Measurements from ENCODE around the gene CEMP1.
"Not testable (repeated sequence)": the region's sequence is repeated elsewhere in the genome, so short reads cannot be mapped to it uniquely, and the experiment has no call there.

The CEMP1 gene

DNA sequence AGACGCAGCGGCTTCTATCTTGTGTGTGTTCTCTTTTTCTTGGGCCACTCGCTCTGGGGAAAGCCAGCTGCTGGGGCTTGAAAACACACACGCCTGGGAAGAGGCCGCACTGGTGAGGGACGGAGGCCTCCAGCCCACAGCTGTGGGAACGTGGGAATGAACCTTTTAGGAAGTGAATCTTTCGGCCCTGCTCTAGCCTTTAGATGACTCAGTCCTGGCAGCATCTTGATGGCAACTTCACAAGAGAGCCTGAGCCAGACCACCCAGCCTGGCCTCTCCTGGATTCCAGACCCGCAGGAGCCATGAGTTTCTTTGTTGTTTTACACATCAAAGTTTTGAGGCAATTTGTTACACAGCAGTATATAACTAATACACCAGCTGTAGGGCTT is 4.4 kb upstream of the CEMP1 start:
- no peak for DNase-seq (ENCODE audit: low read depth)

DNA sequence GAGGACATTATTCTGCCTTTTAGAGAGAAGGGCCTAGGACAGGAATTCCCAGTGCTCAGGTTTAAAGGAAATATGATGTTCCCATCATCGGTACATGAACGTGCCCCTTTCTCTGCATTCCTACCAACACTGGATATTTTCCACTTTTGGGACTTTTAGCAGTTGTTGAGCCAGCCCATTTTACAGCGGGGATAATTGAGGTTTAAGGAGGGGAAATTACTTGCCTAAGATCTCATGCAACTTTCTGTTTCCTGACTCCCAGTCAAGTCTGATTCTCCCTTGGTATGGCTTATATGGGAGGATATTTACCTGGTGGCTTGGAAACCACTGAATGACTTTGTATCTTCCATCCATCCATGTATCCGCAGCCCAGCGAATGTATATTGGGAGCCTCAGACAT is 3.1 kb upstream of the CEMP1 start:
- DNase-seq (ENCODE audit: low read depth) = not testable (repeated sequence)

DNA sequence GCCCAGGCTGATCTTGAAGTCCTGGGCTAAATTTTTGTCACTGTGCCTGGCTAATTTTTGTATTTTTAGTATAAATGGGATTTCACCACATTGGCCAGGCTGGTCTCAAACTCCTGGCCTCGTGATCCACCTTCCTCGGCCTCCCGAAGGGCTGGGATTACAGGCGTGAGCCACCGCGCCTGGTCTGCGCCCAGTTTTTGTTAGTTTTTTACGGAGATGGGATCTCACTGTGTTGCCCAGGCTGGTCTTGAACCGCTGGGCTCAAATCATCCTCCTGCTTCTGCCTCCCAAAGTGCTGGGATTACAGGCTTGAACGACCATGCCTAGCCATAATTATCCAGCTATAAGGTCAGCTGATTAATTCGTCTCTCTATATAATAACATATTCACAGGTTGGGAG is 2.7 kb upstream of the CEMP1 start:
- DNase-seq (ENCODE audit: low read depth) = no peak

DNA sequence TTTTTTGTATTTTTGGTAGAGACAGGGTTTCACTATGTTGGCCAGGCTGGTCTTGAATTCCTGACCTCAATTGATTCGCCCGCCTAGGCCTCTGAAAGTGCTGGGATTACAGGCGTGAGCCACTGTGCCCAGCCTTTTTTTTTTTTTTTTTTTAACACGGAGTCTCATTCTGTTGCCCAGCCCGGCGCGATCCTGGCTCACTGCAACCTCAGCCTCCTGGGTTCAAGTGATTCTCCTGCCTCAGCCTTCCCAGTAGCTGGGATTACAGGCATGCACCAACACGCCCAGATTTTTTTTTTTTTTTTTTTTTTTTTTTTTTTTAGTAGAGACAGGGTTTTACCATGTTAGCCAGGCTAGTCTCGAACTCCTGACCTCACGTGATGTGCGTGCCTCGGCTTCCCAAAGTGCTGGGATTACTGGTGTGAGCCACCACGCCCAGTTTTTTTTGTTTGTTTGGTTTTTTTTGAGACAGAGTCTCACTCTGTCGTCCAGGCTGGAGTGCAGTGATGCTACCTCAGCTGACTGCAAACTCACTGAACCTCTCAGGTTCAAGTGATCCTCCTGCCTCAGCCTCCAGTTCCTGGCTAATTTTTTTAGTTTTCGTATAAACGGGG is 2.0 kb upstream of the CEMP1 start:
- not testable (repeated sequence) for DNase-seq (ENCODE audit: low read depth)

DNA sequence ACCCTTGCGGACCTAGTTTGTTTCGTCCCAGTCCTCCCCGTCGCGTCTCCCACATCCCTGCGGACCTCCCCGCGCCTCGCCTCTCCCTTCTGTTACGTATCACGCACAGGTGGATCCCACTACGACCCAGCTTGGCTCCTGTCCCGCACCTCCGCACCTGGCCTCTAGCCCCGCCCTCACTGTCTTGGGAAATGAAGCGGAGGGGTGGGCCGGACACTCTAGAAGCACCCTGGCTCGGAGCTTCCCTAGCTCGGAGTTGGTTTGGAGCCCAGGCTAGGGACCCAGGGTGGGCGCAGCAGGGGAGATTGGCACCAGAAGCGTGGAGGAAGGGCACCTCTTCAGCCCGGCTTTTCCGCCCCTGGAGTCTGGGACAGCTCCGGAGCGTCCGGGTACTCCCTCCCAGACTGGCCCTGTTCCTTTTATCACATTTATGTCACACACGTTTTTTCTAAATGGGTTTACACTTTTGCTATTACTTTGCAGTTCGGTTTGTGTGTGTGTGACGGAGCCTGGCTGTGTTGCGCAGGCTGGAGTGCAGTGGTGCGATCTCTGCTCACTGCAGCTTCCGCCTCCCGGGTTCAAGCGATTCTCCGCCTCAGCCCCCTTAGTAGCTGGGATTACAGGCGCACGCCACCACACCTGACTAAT is 1.4 kb upstream of the CEMP1 start:
- no peak for DNase-seq (ENCODE audit: low read depth)

DNA sequence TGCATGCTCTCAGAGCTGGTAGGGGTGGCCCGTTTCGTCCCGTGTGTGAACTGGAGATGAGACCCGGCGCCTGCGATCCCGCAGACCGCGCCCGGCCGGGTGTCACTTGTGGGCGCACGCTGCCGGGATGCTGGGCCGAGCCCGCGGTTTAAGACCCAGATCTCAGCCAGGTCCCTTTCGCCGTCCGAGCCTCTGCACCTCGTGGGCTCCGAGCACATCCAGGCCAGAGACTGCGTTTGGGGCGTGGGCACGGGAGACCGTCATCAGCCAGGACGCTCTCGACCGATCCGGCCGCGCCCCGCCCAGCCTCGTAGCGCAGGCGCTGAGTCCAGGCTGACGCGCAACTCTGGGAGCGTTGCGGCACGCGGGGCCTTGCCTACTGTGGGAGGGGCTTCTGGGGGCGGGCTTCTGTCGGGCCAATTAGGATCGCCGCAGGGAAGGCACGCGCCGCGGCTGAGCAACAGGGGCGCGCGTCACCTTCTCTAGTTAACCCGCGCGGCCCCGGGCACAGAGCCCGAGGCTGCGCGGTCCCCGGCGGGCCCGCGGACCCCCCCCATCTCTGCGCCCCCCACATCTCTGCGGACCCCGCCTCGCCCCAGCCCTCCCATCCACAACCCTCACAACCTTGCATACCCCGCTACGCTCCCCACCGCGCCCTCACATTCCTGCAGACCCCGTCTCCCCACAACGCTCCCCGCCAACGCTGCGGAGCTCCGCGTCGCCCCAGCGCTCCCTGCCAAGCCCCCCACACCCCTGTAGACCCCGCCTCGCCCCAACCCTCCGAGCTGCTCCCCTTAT is 687 bp upstream of the CEMP1 start:
- peak; percentile 77 for DNase-seq (ENCODE audit: low read depth)

DNA sequence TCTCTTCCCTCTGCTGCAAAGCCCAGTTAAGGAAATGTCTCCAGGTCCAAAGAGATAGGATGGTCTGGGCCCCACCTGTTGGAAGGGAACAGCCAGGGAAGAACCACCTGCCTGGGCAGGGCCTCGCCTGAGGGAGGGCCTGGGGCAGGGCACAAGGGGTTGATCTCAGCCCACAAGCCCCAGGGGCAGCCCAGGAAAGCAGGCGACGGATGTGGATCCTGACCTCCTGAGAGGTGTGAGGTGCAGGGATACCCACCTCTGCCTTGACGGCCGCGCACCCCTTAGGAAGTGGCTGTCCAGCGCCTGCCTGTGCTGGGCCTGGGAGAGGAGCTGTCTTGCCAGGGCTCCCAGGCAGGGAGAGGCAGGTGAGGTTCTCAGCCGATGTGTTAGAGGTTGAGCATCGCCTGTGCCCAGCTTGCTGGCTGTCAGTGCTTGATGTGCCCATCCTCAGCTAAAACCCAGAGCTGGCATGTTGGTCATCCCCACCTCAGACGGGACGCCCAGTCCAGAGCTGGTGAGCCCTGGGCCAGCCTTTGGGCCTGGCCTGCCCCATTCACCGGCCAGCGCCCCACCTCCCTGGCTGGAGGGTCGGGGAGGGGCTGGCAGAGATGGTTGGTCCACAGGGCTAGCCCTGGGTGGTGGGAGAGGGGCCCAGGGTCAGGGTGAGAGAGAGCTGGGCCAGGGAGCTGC is 434 bp downstream of the CEMP1 start:
- DNase-seq (ENCODE audit: low read depth) = no peak

DNA sequence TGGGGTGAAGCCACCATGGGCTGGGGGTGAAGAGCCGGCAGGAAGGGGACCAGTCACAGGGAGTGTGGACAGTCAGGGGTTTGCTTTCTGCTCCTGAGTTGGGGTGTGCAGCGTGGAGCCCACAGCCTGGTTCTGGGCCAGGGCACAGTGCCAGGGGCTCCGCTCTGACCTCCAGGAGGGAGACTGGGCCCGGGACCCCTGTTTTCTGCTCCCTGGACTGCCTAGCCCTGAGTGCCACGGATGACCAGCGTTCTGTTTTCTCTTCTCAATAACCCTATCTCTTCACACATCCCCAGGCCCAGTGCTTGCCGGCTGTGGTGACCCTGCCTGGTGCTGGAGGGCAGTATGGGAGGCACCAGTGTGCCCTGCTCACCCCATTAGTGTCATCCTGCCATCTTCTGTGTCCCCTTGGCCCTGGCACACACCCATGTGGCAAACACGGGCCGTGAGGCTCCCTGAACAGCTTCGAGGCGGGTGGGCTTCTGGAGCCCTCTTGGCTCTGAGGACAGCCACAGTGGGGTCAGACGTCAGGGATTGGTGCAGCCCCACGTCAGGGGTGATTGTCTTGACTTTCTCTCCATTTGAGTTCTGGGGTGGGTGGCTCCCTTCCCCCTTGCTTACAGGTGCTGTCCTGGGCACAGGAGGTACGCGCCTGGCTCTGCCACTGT is 1.1 kb downstream of the CEMP1 start:
- DNase-seq (ENCODE audit: low read depth) = no peak

DNA sequence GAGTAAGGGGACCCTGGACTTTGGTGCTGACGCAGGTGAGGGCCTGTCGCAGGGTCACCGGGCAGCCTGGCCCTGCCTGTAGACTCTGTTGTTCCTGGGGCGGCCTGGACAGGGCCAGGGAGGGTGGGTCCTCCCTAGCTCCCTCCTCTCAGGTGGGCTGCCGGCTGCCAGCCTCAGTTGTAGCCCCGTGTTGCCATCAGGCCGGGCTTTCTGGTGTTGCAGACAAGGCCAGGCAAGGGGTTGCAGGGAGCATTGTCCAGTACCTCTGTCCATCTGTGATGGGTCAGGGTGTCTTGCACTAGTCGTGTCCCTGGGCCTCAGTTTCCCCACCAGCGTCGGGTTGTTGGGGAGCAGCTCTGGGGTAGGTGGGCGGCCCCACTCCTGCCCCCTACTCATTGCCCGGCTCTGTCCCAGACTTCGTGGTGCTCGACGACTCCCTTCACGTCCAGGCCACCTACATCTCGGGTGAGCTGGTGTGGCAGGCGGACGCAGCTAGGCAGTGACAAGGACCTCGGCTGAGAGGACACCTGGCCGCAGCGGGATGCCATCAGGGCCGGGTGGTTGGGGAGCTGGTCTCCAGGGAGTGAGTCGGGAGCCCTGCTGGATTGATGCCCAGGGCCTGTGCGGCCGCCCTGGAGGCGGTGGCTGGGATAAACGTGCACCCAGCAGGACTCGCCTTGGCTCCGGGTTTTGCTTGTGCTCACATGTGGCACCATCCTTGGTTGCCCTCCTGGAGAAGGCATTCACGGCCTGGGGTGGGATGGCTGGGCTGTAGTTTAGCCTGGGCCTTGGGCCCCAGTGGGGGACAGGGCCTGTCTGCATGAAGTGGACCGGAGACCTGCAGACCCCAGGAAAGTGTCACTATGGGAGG is 1.9 kb downstream of the CEMP1 start:
- no peak for DNase-seq (ENCODE audit: low read depth)

DNA sequence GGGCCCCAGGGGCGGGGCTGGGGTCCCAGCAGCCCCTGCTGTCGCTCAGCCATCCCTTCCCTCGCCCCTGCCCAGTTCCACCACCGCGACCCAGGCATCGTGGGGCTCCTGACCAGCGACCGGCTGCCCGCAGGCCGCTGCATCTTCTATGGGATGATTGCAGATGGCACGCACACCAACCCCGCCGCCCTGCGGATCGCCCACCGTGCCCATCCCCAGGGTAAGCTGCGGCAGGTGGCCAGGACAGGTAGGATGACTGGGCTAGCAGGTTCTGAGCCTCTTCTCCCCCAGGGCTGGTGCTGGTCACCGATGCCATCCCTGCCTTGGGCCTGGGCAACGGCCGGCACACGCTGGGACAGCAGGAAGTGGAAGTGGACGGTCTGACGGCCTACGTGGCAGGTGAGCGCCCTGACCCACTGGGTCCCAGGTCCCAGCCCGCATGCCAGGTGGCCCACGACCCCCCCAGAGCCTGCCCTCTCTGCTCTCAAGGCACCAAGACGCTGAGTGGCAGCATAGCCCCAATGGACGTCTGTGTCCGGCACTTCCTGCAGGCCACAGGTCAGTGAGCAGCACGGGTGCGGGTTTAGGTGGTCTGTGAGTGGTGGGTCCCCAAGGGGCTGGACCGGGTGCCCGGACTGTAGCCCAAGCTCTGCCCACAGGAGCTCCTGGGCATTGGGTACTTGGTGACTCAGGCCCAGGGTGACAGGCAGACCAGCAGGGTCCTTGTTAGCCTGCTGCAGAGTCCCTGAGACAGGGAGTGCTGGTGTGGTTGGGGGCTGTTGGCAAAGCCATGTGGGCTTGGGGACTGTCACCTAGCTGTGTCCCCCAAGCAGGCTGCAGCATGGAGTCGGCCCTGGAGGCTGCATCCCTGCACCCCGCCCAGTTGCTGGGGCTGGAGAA is 2.8 kb downstream of the CEMP1 start:
- no peak for DNase-seq (ENCODE audit: low read depth)

DNA sequence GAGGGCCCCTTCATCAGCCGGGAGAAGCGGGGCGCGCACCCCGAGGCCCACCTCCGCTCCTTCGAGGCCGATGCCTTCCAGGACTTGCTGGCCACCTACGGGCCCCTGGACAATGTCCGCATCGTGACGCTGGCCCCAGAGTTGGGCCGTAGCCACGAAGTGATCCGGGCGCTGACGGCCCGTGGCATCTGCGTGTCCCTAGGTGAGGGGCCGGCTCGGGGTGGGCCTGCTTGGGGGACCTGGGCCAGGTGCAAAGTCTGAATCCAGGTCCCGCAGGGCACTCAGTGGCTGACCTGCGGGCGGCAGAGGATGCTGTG is 3.5 kb downstream of the CEMP1 start:
- DNase-seq (ENCODE audit: low read depth) = no peak

DNA sequence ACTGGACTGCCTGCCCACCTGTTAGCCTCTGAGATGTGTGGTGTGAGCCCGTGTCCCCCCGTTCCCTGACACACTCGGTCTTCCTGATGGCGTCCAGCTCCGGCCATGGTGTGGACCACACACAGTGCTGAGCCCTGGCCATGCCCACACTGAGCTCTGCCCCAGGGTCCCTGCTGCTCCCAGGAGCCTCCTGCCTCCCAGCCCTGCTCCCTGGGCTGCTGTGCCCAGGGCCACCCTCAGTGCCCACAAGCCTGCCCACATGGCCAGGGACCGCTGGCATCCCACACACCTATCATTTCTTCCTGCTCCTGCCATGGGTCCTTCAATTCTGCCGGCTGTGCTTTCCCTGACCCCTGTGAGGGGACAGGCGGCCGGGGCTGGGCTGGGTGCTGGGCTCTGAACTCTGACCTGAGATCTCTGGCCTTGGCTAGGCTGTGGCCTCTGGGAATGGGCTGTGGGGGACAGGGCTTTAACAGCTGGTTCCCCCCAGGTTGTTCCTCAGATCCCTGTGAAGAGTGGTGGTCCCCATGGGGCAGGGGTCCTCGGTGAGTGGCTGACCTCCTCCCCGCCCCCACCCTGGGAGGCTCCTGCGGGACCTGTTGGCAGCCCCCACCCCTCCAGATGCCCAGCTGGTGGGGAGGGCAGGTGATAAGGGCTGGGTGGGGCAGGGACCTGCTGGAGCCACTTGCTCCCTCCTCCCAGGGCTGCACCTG is 4.0 kb downstream of the CEMP1 start:
- DNase-seq (ENCODE audit: low read depth) = no peak

DNA sequence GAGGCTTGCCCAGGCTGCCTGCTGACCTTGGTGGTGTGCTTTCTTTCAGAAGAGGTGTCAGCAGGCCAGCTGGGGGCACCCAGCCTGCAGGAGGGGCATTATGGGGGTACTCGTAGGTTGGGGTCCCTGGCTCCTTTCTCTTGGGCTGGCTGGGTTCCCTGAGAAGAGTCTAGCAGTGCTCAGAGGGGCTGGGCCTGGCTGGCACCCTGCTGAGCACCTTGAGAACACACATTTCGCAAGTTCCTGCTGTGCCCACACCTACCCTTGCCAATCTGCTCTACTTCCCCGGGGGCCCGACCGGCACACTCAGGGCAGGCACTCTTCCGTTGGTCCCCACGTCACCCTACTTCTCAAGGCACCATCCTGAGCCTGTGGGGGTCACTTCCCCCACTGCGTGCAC is 5.1 kb downstream of the CEMP1 start:
- DNase-seq (ENCODE audit: low read depth) = no peak

DNA sequence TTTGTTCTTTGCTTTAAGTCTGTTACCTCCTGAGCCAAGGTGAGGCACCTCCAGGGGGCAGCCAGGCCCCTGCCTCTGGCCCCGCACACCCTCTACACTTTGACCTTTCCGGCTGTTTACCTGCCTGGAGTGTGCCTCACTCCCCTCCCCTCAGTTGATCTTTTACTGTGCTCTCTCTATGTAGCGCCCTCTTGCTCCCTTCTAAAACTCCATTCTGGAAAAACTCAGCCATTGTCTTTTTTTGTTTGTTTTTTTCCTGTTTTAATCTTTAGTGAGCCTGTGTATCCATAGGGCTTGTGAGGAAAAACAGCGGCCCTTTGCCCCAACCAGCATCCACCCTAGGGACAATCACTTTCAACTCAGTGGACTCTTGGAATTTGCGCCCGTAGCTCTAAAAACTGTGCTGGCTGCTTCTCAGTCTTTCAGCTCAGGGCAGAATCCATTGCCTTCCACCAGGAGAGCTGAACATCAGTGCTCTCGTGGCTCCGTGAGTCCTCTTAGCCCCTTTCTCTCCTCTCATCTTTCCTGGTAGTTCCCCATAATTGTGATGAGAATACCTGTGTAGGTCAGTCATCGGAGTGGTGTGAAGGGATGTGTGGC is 6.8 kb downstream of the CEMP1 start:
- DNase-seq (ENCODE audit: low read depth) = no peak

DNA sequence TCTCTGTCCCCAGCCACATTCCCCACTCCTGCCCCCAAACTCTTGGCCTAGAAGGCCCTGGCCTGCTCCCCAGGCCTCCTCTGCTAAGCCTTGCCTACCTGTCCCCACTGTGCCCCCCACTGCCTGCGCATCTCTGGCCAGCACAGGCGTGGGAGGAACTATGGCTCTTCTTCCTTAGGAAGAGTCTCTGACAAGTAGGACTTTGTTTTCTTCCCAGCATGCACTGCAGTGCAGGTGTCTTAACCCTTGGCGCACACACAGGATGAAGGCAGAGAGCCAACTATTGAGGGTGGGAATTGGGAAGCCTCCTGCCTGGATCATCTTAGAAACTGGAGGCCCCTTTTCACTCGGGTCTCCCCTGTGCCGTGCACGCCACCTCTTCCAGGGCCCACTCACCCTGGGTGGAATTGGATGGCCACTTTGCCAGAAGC is 7.4 kb downstream of the CEMP1 start:
- DNase-seq (ENCODE audit: low read depth) = no peak

DNA sequence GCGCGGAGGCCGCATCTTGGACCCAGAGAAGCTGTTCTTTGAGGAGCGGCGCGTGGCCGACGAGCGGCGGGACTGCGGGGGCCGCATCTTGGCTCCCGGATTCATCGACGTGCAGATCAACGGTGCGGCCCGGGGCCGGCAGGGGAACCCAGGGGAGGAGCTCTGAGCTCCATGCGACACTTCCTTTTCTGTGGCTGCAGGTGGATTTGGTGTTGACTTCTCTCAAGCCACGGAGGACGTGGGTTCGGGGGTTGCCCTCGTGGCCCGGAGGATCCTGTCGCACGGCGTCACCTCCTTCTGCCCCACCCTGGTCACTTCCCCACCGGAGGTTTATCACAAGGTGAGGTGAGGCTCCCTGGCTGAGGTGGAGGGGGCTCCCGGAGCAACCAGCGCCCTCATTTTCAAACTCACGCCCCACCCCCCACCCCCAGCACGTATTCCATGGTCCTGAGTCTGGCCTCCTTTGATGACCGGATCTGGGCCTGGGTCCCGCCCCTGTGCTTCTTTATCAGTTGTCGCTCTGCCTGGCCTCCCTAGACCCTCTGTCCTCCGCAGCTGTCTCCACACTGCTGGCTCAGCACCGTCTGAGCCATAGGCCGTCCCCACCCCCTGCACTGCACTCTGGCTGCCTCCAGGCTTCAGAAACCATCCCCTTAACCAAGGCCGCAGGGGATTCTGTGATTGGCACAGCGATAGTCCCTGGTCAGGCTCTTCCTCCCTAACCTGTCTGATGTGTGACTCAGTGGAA is 10.2 kb downstream of the CEMP1 start:
- DNase-seq (ENCODE audit: low read depth) = no peak

DNA sequence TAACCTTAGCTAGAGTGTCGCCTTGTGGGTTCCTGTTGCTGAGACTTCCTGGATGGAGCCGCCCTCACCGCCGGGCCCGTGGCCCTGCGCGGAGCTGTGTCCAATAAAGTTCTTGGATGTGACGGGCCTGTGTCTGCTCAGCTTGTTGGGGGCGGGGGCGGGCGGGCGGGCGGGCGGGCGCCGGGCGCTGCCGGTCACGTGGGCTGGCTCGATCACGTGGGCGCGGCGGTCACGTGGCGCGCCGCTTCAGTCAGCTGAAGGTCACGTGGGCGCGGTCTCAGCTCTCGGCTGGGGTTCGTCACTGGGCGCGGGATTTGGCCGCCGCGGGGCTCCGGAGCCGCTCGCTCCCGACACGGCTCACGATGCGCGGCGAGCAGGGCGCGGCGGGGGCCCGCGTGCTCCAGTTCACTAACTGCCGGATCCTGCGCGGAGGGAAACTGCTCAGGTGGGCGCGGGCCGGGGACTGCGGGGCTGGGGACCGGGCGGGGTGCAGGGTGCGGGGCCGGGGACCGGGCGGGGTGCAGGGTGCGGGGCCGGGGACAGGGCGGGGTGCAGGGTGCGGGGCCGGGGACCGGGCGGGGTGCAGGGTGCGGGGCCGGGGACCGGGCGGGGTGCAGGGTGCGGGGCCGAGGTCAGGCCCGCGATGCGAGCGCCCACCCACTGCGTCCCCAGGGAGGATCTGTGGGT is 11.0 kb downstream of the CEMP1 start, which contains the start of gene AMDHD2:
Gene AMDHD2 (plus strand): TSS at position 275 of the 687 bp plus-strand sequence. CDS start 88 bp downstream, at position 363.
- DNase-seq (ENCODE audit: low read depth) = peak; percentile 39

DNA sequence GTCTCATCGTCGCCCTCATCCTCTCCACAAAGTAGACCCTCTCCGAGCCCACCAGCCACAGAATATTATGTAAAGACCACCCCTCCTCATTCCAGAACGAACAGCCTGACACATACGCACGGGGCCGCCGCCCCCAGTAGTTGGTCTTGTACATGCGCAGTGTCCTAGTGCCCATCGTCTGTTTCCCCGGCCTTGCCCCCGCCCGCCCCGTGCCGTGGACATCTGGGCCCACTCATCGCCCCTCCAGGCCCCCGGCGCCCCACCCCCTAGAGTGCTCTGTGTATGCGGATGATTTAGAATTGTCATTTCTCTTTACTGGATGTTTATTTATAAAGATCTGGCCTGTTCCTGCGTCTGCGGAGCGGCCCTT is 11.5 kb downstream of the CEMP1 start:
- no peak for DNase-seq (ENCODE audit: low read depth)
